ENCODE results near the gene ZNF587.
"Not testable (repeated sequence)": the region's sequence is repeated elsewhere in the genome, so short reads cannot be mapped to it uniquely, and the experiment has no call there.

Gene ZNF587
- 28.9 to 64.2 (median 49.6) reads per million in 3 experiments for total RNA-seq

- peak; percentile 83 for DNase-seq
These were observed at the start of gene ZNF587 for GRCh38 chr19:57849666-57850473. TSS of gene ZNF587 (plus strand) at chr19:57849859. CDS start at chr19:57850039, 180 bp downstream.

- DNase-seq, result no peak
These were observed 49.0 kb upstream of the ZNF587 start for GRCh38 chr19:57800696-57801095.

- no peak for DNase-seq
These were observed 47.4 kb upstream of the ZNF587 start for GRCh38 chr19:57802269-57802668.

- no peak for DNase-seq
These were observed 46.4 kb upstream of the ZNF587 start for GRCh38 chr19:57803265-57803593.

- DNase-seq, result no peak
These were observed 45.9 kb upstream of the ZNF587 start for GRCh38 chr19:57803594-57804325.

GRCh38 chr19:57807541-57807940 is 42.1 kb upstream of the ZNF587 start:
- no peak for DNase-seq

GRCh38 chr19:57810410-57811295 is 39.0 kb upstream of the ZNF587 start:
- DNase-seq, result not testable (repeated sequence)

GRCh38 chr19:57812226-57812625 is 37.4 kb upstream of the ZNF587 start:
- DNase-seq, result no peak

- DNase-seq, result not testable (repeated sequence)
These were observed 36.5 kb upstream of the ZNF587 start for GRCh38 chr19:57812975-57813820.

GRCh38 chr19:57813919-57814504 is 35.6 kb upstream of the ZNF587 start:
- no peak for DNase-seq

- DNase-seq, result peak; percentile 77
These were observed 35.0 kb upstream of the ZNF587 start, which contains the start of gene ZNF552 for GRCh38 chr19:57814505-57815246. TSS of gene ZNF552 (minus strand) at chr19:57814913. CDS start at chr19:57814743, 170 bp downstream.

- DNase-seq, result no peak
These were observed 34.2 kb upstream of the ZNF587 start for GRCh38 chr19:57815247-57816075.

GRCh38 chr19:57816652-57817051 is 33.0 kb upstream of the ZNF587 start:
- no peak for DNase-seq

GRCh38 chr19:57817976-57818375 is 31.7 kb upstream of the ZNF587 start:
- no peak for DNase-seq

GRCh38 chr19:57818378-57818777 is 31.3 kb upstream of the ZNF587 start:
- no peak for DNase-seq

GRCh38 chr19:57819475-57820148 is 30.0 kb upstream of the ZNF587 start:
- DNase-seq, result peak; percentile 84

GRCh38 chr19:57820599-57820998 is 29.1 kb upstream of the ZNF587 start:
- DNase-seq, result no peak

GRCh38 chr19:57821095-57821494 is 28.6 kb upstream of the ZNF587 start:
- not testable (repeated sequence) for DNase-seq

GRCh38 chr19:57821501-57821900 is 28.2 kb upstream of the ZNF587 start:
- DNase-seq, result not testable (repeated sequence)
